Endothelial cell of umbilical vein (primary cell): ENCODE results near the gene TMOD4.
"Not testable (repeated sequence)": the region's sequence is repeated elsewhere in the genome, so short reads cannot be mapped to it uniquely, and the experiment has no call there.

Source experiments
- CTCF ChIP-seq, 2 donors: IDR thresholded peaks; 1 replicate in 1 of 2; 2 replicates in 1 of 2; pipeline ENCODE4 v1.5.1; 2011; ENCODE audit warnings: low read length in 2 of 2, mild to moderate bottlenecking in 2 of 2, moderate library complexity in 2 of 2, control low read depth in 1 of 2, inconsistent platforms in 1 of 2, low read depth in 1 of 2; ENCODE audit not compliant: insufficient read depth in 1 of 2; ENCODE audit errors: extremely low read depth in 1 of 2
- EZH2 ChIP-seq: IDR thresholded peaks from 2 replicates; pipeline ENCODE4 v1.6.1; 2012; ENCODE audit warnings: borderline replicate concordance, low read depth, mild to moderate bottlenecking, moderate library complexity, low read length, inconsistent platforms; ENCODE audit not compliant: severe bottlenecking
- FOS ChIP-seq: IDR thresholded peaks from 2 replicates; pipeline ENCODE4 v1.6.1; 2011; ENCODE audit warnings: mild to moderate bottlenecking, low read length, moderate library complexity, borderline replicate concordance; ENCODE audit not compliant: insufficient read depth
- GATA2 ChIP-seq: IDR thresholded peaks from 2 replicates; pipeline ENCODE4 v1.7.0; 2011; ENCODE audit warnings: low read depth, mild to moderate bottlenecking, moderate library complexity, mixed read lengths, low read length; ENCODE audit not compliant: insufficient read length, insufficient read depth
- JUN ChIP-seq: IDR thresholded peaks from 2 replicates; pipeline ENCODE4 v1.6.1; 2011; ENCODE audit warnings: borderline replicate concordance, low read depth; ENCODE audit not compliant: insufficient read length, insufficient read depth
- MYC ChIP-seq: IDR thresholded peaks from one replicate; pipeline ENCODE4 v1.6.1; 2011; ENCODE audit warnings: mild to moderate bottlenecking, low read depth, low read length
- POLR2A ChIP-seq: IDR thresholded peaks from 2 replicates; pipeline ENCODE4 v1.6.1; 2012; ENCODE audit warnings: low read depth, mild to moderate bottlenecking, control low read depth, low read length
- POLR2AphosphoS5 ChIP-seq: IDR thresholded peaks from 2 replicates; pipeline ENCODE4 v1.6.1; 2012; ENCODE audit warnings: low read depth, mild to moderate bottlenecking, control low read depth, low read length, moderate library complexity; ENCODE audit not compliant: insufficient read depth
- TF ChIP-seq, protein P1 (sequence below): IDR thresholded peaks from 2 replicates; pipeline ENCODE4 v1.6.1; 2011; ENCODE audit not compliant: insufficient read depth, insufficient read length

- TF ChIP-seq CTCF (IDR thresholded peaks at IDR 0.05; ENCODE audit: extremely low read depth in 1 of 2, insufficient read depth in 1 of 2, low read depth in 1 of 2, low read length in 2 of 2); POLR2A; MYC; FOS; POLR2AphosphoS5; JUN; EZH2; GATA2: not testable (repeated sequence)
- TF ChIP-seq, protein P1, sequence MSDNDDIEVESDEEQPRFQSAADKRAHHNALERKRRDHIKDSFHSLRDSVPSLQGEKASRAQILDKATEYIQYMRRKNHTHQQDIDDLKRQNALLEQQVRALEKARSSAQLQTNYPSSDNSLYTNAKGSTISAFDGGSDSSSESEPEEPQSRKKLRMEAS = not testable (repeated sequence)
These were observed 12.9 kb upstream of the TMOD4 start for GRCh38 chr1:151188667-151189066.
